ENCODE measurements around the gene GBP1. TPM values are rescaled to one million over a fixed set of nuclear protein-coding genes. Genes with fewer than 3 reads are reported as not detected.

The GBP1 gene
- total RNA-seq, 1 donor from 2014 or later: 62.5 TPM

GRCh38 chr1:89095737-89096136 is 30.7 kb upstream of the GBP1 start:
- no peak overlapping the region for H3K27ac ChIP-seq (ENCODE audit: low read depth, low read length)
- no peak for DNase-seq (ENCODE audit: low read depth)
- H3K4me3 ChIP-seq (ENCODE audit: insufficient read depth, low read depth, low read length): no peak overlapping the region
- H3K36me3 Mint-ChIP-seq (ENCODE audit: low read depth, unreplicated experiment): no peaks in the 10 kb centered on the region
- no peaks in the 10 kb centered on the region for H4K20me1 ChIP-seq (ENCODE audit: insufficient read depth, low read length)
- no peak for FAIRE-seq
- no peaks in the 10 kb centered on the region for H3K27me3 ChIP-seq (ENCODE audit: insufficient read depth, low read length)
- H3K27ac Mint-ChIP-seq (ENCODE audit: unreplicated experiment): no peak overlapping the region
- no peak overlapping the region for H3K4me2 ChIP-seq (ENCODE audit: low read length)
- no peaks in the 10 kb centered on the region for H3K36me3 ChIP-seq (ENCODE audit: insufficient read depth, low read length)
- H3K4me1 ChIP-seq (ENCODE audit: insufficient read depth, low read length): no peaks in the 10 kb centered on the region
- H3K9me3 ChIP-seq (ENCODE audit: insufficient read depth, low read depth, low read length): no peaks in the 10 kb centered on the region
- H3K27me3 Mint-ChIP-seq (ENCODE audit: low read depth, unreplicated experiment): no peaks in the 10 kb centered on the region
- no peak for TF ChIP-seq EZH2 (IDR thresholded peaks at IDR 0.05; ENCODE audit: insufficient read depth, low read length)
- no peak for TF ChIP-seq CTCF (IDR thresholded peaks at IDR 0.05; ENCODE audit: insufficient read depth, low read depth, low read length)
- no peaks in the 10 kb centered on the region for H3K4me1 Mint-ChIP-seq (ENCODE audit: low read depth, unreplicated experiment)
- no peaks in the 10 kb centered on the region for H3K79me2 ChIP-seq (ENCODE audit: insufficient read depth, low read length)
- H3K9me3 Mint-ChIP-seq (ENCODE audit: unreplicated experiment): peaks cover 2% of the 10 kb centered on the region
- H3K9ac ChIP-seq (ENCODE audit: low read length): no peak overlapping the region
- no peak overlapping the region for H2AFZ ChIP-seq (ENCODE audit: low read depth, low read length)
- no peak overlapping the region for H3K4me3 Mint-ChIP-seq (ENCODE audit: unreplicated experiment)

- H2AFZ ChIP-seq (ENCODE audit: low read depth, low read length): no peak overlapping the region
- DNase-seq (ENCODE audit: low read depth) (no peak), FAIRE-seq (no peak)
- no peak overlapping the region for H3K4me2 ChIP-seq (ENCODE audit: low read length)
- H3K9ac ChIP-seq (ENCODE audit: low read length): no peak overlapping the region
- no peaks in the 10 kb centered on the region for H4K20me1 ChIP-seq (ENCODE audit: insufficient read depth, low read length)
- no peaks in the 10 kb centered on the region for H3K36me3 Mint-ChIP-seq (ENCODE audit: low read depth, unreplicated experiment)
- no peak overlapping the region for H3K4me3 ChIP-seq (ENCODE audit: insufficient read depth, low read depth, low read length)
- H3K4me1 Mint-ChIP-seq (ENCODE audit: low read depth, unreplicated experiment): no peaks in the 10 kb centered on the region
- no peaks in the 10 kb centered on the region for H3K9me3 ChIP-seq (ENCODE audit: insufficient read depth, low read depth, low read length)
- no peaks in the 10 kb centered on the region for H3K27me3 Mint-ChIP-seq (ENCODE audit: low read depth, unreplicated experiment)
- no peaks in the 10 kb centered on the region for H3K9me3 Mint-ChIP-seq (ENCODE audit: unreplicated experiment)
- no peak overlapping the region for H3K27ac Mint-ChIP-seq (ENCODE audit: unreplicated experiment)
- no peaks in the 10 kb centered on the region for H3K27me3 ChIP-seq (ENCODE audit: insufficient read depth, low read length)
- TF ChIP-seq EZH2 (IDR thresholded peaks at IDR 0.05; ENCODE audit: insufficient read depth, low read length): no peak
- no peak for TF ChIP-seq CTCF (IDR thresholded peaks at IDR 0.05; ENCODE audit: insufficient read depth, low read depth, low read length)
- H3K36me3 ChIP-seq (ENCODE audit: insufficient read depth, low read length): no peaks in the 10 kb centered on the region
- H3K4me3 Mint-ChIP-seq (ENCODE audit: unreplicated experiment): no peak overlapping the region
- no peaks in the 10 kb centered on the region for H3K4me1 ChIP-seq (ENCODE audit: insufficient read depth, low read length)
- H3K79me2 ChIP-seq (ENCODE audit: insufficient read depth, low read length): no peaks in the 10 kb centered on the region
- no peak overlapping the region for H3K27ac ChIP-seq (ENCODE audit: low read depth, low read length)
These were observed 25.0 kb upstream of the GBP1 start for GRCh38 chr1:89089962-89090361.

- DNase-seq (ENCODE audit: low read depth) (no peak), FAIRE-seq (no peak)
- H3K27ac Mint-ChIP-seq (ENCODE audit: unreplicated experiment): no peak overlapping the region
- no peak overlapping the region for H2AFZ ChIP-seq (ENCODE audit: low read depth, low read length)
- no peaks in the 10 kb centered on the region for H3K79me2 ChIP-seq (ENCODE audit: insufficient read depth, low read length)
- no peaks in the 10 kb centered on the region for H3K9me3 Mint-ChIP-seq (ENCODE audit: unreplicated experiment)
- no peaks in the 10 kb centered on the region for H3K9me3 ChIP-seq (ENCODE audit: insufficient read depth, low read depth, low read length)
- no peaks in the 10 kb centered on the region for H3K4me1 ChIP-seq (ENCODE audit: insufficient read depth, low read length)
- no peak overlapping the region for H3K9ac ChIP-seq (ENCODE audit: low read length)
- no peaks in the 10 kb centered on the region for H4K20me1 ChIP-seq (ENCODE audit: insufficient read depth, low read length)
- no peak overlapping the region for H3K4me3 ChIP-seq (ENCODE audit: insufficient read depth, low read depth, low read length)
- no peaks in the 10 kb centered on the region for H3K27me3 Mint-ChIP-seq (ENCODE audit: low read depth, unreplicated experiment)
- H3K4me2 ChIP-seq (ENCODE audit: low read length): no peak overlapping the region
- H3K27ac ChIP-seq (ENCODE audit: low read depth, low read length): no peak overlapping the region
- H3K4me1 Mint-ChIP-seq (ENCODE audit: low read depth, unreplicated experiment): no peaks in the 10 kb centered on the region
- no peaks in the 10 kb centered on the region for H3K36me3 Mint-ChIP-seq (ENCODE audit: low read depth, unreplicated experiment)
- H3K27me3 ChIP-seq (ENCODE audit: insufficient read depth, low read length): no peaks in the 10 kb centered on the region
- H3K36me3 ChIP-seq (ENCODE audit: insufficient read depth, low read length): no peaks in the 10 kb centered on the region
- TF ChIP-seq EZH2 (IDR thresholded peaks at IDR 0.05; ENCODE audit: insufficient read depth, low read length): no peak
- TF ChIP-seq CTCF (IDR thresholded peaks at IDR 0.05; ENCODE audit: insufficient read depth, low read depth, low read length): no peak
- H3K4me3 Mint-ChIP-seq (ENCODE audit: unreplicated experiment): no peak overlapping the region
These were observed 23.6 kb upstream of the GBP1 start for GRCh38 chr1:89088572-89088971.

Measured in astrocyte (in vitro differentiated cells and primary cell).